Type B pancreatic cell (in vitro differentiated cells): ENCODE measurements around the gene AFG3L2. TPM values are rescaled to one million over a fixed set of nuclear protein-coding genes. Genes with fewer than 3 reads are reported as not detected.

Experiments used
- DNase-seq: peaks from one replicate; pipeline ENCODE4 v3.0.0; 2021; ENCODE audit warnings: mixed read lengths; ENCODE audit not compliant: unreplicated experiment; ENCODE audit errors: extremely low spot score
- H3K27ac Mint-ChIP-seq: 2 replicates; pipeline ENCODE4 v1.8.0; 2021; ENCODE audit warnings: mild to moderate bottlenecking, mixed read lengths
- H3K27me3 Mint-ChIP-seq: 2 replicates; pipeline ENCODE4 v1.8.0; 2021; ENCODE audit warnings: mixed read lengths
- H3K36me3 Mint-ChIP-seq: 2 replicates; pipeline ENCODE4 v1.8.0; 2021; ENCODE audit warnings: mixed read lengths
- H3K4me1 Mint-ChIP-seq: one replicate; pipeline ENCODE4 v1.8.0; 2021; ENCODE audit warnings: mixed read lengths; ENCODE audit not compliant: unreplicated experiment
- H3K4me3 Mint-ChIP-seq: 2 replicates; pipeline ENCODE4 v1.8.0; 2021; ENCODE audit warnings: mild to moderate bottlenecking, mixed read lengths
- H3K9me3 Mint-ChIP-seq: 2 replicates; pipeline ENCODE4 v1.8.0; 2021; ENCODE audit warnings: mixed read lengths
- CTCF ChIP-seq: fragments of 200-600 bp; sonication (generic); conservative IDR thresholded peaks from 2 replicates; pipeline ENCODE4 v1.5.0; 2021; ENCODE audit warnings: antibody characterized with exemption, mild to moderate bottlenecking
- total RNA-seq: library from RNA; stranded (reverse); gene quantifications from 2 replicates; pipeline ENCODE4 v1.2.1, GENCODE V29; 2021; ENCODE audit warnings: low replicate concordance

AFG3L2 gene
- total RNA-seq, 1 donor from 2014 or later, result 56.0 TPM

GRCh38 chr18:12359515-12359927 lies 17.5 kb downstream of the AFG3L2 start:
- no peak for DNase-seq
- Mint-ChIP-seq H3K4me3 (no peak overlapping the region), H3K36me3 (peaks cover 24% of the 10 kb centered on the region), H3K9me3 (no peaks in the 10 kb centered on the region), H3K27me3 (no peaks in the 10 kb centered on the region), H3K4me1 (no peaks in the 10 kb centered on the region), H3K27ac (no peak overlapping the region)
- TF ChIP-seq CTCF, result no peak

- no peaks in the 10 kb centered on the region for H3K9me3 Mint-ChIP-seq
- H3K27ac Mint-ChIP-seq, result no peak overlapping the region
- no peaks in the 10 kb centered on the region for H3K4me1 Mint-ChIP-seq
- H3K36me3 Mint-ChIP-seq, result peaks cover 25% of the 10 kb centered on the region
- no peak for DNase-seq
- H3K4me3 Mint-ChIP-seq, result no peak overlapping the region
- no peak for TF ChIP-seq CTCF
- H3K27me3 Mint-ChIP-seq, result no peaks in the 10 kb centered on the region
Measured at GRCh38 chr18:12352188-12352587, 24.8 kb downstream of the AFG3L2 start.

GRCh38 chr18:12347895-12348294 lies 29.1 kb downstream of the AFG3L2 start:
- Mint-ChIP-seq H3K4me3 (no peak overlapping the region), H3K4me1 (no peaks in the 10 kb centered on the region), H3K27me3 (no peaks in the 10 kb centered on the region), H3K27ac (no peak overlapping the region), H3K36me3 (peaks cover 35% of the 10 kb centered on the region), H3K9me3 (no peaks in the 10 kb centered on the region)
- no peak for TF ChIP-seq CTCF
- no peak for DNase-seq

GRCh38 chr18:12346240-12346565 lies 30.8 kb downstream of the AFG3L2 start:
- Mint-ChIP-seq H3K9me3 (no peaks in the 10 kb centered on the region), H3K4me1 (no peaks in the 10 kb centered on the region), H3K27me3 (no peaks in the 10 kb centered on the region), H3K36me3 (peaks cover 45% of the 10 kb centered on the region), H3K27ac (no peak overlapping the region), H3K4me3 (no peak overlapping the region)
- no peak for DNase-seq
- no peak for TF ChIP-seq CTCF

GRCh38 chr18:12345491-12346239 lies 31.4 kb downstream of the AFG3L2 start:
- H3K27ac Mint-ChIP-seq, result no peak overlapping the region

More at GRCh38 chr18:12345491-12346239, 31.4 kb downstream of the AFG3L2 start:
- Mint-ChIP-seq H3K27me3 (no peaks in the 10 kb centered on the region), H3K4me1 (no peaks in the 10 kb centered on the region), H3K4me3 (no peak overlapping the region), H3K9me3 (no peaks in the 10 kb centered on the region), H3K36me3 (peaks cover 42% of the 10 kb centered on the region)
- no peak for DNase-seq
- TF ChIP-seq CTCF, result no peak
